ENCODE data around the gene ARHGEF16. TPM values are rescaled to one million over a fixed set of nuclear protein-coding genes. Genes with fewer than 3 reads are reported as not detected.

ARHGEF16 gene
- total RNA-seq, 2 donors from 2014 or later = 17.1 to 22.1 TPM

DNA sequence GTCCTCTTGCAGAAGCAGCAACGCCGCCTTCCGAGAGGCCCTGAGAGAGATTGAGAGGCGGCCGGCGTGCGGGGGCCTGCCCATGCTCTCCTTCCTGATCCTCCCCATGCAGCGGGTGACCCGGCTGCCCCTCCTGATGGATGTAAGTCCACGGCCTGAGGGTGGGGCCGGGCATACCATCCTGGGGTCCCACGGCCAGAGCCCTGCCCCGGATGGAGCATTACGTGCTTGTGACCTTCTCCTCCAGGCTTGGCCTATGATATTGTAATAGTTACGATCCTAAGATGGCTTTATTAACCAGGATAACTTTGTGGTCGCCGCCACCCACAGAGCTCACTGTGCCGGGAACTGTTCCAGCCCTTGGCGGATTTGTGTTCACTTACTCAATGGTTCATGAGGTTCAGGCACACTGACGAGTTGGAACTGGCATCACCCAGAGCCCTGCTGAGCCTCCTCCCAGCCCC lies 18.9 kb downstream of the ARHGEF16 start:
- no peaks in the 10 kb centered on the region for H3K4me1 ChIP-seq
- no peak for ATAC-seq
- H3K4me3 ChIP-seq = no peak overlapping the region
- H3K27ac ChIP-seq = no peak overlapping the region
- H3K9me3 ChIP-seq = no peaks in the 10 kb centered on the region
- 69 to 87% methylated on average over 5 to 20 of the region's 20 CpGs for WGBS, 2 donors
- intact Hi-C loops (cut with DNase I) = no loop called here
- TF ChIP-seq POLR2A (IDR thresholded peaks at IDR 0.05) = no peak
- TF ChIP-seq, protein P1, sequence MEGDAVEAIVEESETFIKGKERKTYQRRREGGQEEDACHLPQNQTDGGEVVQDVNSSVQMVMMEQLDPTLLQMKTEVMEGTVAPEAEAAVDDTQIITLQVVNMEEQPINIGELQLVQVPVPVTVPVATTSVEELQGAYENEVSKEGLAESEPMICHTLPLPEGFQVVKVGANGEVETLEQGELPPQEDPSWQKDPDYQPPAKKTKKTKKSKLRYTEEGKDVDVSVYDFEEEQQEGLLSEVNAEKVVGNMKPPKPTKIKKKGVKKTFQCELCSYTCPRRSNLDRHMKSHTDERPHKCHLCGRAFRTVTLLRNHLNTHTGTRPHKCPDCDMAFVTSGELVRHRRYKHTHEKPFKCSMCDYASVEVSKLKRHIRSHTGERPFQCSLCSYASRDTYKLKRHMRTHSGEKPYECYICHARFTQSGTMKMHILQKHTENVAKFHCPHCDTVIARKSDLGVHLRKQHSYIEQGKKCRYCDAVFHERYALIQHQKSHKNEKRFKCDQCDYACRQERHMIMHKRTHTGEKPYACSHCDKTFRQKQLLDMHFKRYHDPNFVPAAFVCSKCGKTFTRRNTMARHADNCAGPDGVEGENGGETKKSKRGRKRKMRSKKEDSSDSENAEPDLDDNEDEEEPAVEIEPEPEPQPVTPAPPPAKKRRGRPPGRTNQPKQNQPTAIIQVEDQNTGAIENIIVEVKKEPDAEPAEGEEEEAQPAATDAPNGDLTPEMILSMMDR (IDR thresholded peaks at IDR 0.05) = no peak
- DNase-seq = no peak
- no peaks in the 10 kb centered on the region for H3K27me3 ChIP-seq
- H3K36me3 ChIP-seq (replicated peaks in 1 of 2; ENCODE audit: insufficient read depth in 1 of 2, low read depth in 2 of 2) = peaks cover 0 to 3% of the 10 kb centered on the region in 2 donors

DNA sequence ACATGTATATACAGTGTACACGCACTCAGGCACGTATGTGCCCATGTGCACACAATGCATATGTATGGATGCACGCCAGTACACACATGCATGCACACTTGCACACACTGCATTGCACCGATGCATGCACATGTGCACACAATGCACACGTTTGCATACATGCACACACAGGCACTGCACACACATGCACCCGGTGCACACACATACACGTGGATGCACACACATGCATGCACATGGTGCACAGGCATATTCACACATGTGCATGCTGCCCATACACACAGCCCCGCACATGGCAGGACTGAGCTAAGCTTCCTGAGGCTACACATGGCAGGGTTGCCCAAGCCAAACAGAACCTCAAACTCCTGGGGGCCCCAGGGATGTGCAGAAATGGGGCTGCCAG lies 19.6 kb downstream of the ARHGEF16 start:
- Histone ChIP-seq H3K36me3 (replicated peaks in 1 of 2; ENCODE audit: insufficient read depth in 1 of 2, low read depth in 2 of 2) (peaks cover 0 to 3% of the 10 kb centered on the region in 2 donors), H3K4me1 (no peaks in the 10 kb centered on the region), H3K27me3 (no peaks in the 10 kb centered on the region), H3K4me3 (no peak overlapping the region), H3K27ac (no peak overlapping the region), H3K9me3 (no peaks in the 10 kb centered on the region)
- ATAC-seq (no peak), DNase-seq (no peak)
- WGBS, 2 donors = 90 to 100% methylated on average over 3 to 8 of the region's 8 CpGs
- TF ChIP-seq, protein P1 (IDR thresholded peaks at IDR 0.05) = no peak
- no peak for TF ChIP-seq POLR2A (IDR thresholded peaks at IDR 0.05)
- intact Hi-C loops (cut with DNase I) = no loop called here

DNA sequence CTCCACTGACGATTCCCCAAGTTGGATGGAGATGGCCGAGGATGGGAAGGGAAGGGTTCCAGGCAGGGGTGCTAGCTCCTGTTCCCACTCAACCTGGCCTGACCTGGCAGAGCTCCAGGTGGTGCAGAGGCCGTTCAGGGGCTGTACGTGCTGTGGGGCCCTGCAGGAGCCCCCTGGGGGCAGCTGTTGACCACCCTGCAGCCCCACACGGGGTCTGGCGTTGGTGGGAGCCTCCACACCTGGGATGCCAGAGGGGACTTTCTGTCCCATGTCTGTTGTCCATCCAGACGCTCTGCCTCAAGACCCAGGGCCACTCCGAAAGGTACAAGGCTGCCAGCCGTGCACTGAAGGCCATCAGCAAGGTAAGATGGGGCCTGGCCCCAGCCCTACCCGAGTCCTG lies 20.0 kb downstream of the ARHGEF16 start:
- peaks cover 0 to 3% of the 10 kb centered on the region in 2 donors for H3K36me3 ChIP-seq (replicated peaks in 1 of 2; ENCODE audit: insufficient read depth in 1 of 2, low read depth in 2 of 2)
- ATAC-seq = no peak
- TF ChIP-seq, protein P1 (IDR thresholded peaks at IDR 0.05) = no peak
- TF ChIP-seq POLR2A (IDR thresholded peaks at IDR 0.05) = no peak
- H3K4me1 ChIP-seq = no peaks in the 10 kb centered on the region
- H3K27ac ChIP-seq = no peak overlapping the region
- WGBS, 2 donors = 74 to 76% methylated on average over 10 of the region's 10 CpGs
- no peak for DNase-seq
- H3K4me3 ChIP-seq = no peak overlapping the region
- H3K27me3 ChIP-seq = no peaks in the 10 kb centered on the region
- H3K9me3 ChIP-seq = no peaks in the 10 kb centered on the region
- intact Hi-C loops (cut with DNase I) = no loop called here

DNA sequence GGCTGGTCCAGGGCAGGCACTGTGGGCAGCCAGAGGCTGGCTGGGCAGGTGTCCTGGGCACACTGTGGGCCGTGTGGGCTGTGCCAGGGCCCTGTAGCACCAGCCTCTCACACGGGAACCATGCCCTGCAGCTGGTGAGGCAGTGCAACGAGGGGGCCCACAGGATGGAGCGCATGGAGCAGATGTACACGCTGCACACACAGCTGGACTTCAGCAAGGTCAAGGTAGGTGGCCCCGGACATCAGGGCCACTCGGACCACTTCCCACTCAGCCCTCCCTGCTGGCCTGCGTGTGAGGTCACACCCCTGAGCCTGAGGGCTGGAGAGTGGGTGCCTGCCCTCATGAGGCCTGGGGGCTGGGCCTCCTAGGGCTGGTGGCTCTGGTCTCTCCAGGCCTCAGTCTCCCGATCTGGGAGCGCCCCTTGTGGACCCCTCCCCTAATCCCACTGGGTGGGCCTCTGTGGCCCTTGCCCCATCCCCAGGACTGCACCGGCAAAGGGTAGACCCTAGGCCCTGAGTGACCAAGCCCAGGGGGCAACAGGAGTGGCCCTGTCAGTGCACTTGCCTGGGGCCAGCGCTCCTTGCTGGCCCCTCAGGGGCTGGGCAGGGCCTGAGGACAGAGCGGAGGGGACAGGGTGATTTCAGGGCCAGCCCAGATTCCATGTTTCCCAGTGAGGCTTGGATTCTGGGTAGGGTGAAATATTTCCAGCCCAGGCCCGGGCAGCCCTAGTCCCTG lies 21.5 kb downstream of the ARHGEF16 start:
- Histone ChIP-seq H3K36me3 (replicated peaks in 1 of 2; ENCODE audit: insufficient read depth in 1 of 2, low read depth in 2 of 2) (peaks cover 0 to 3% of the 10 kb centered on the region in 2 donors), H3K4me1 (no peaks in the 10 kb centered on the region), H3K4me3 (no peak overlapping the region), H3K9me3 (no peaks in the 10 kb centered on the region), H3K27me3 (no peaks in the 10 kb centered on the region), H3K27ac (no peak overlapping the region)
- ATAC-seq = no peak
- WGBS, 2 donors = 91% methylated on average over 12 of the region's 14 CpGs; no CpG with 5 or more reads in 1 of the 2 donors
- TF ChIP-seq, protein P1 (IDR thresholded peaks at IDR 0.05) = no peak
- TF ChIP-seq POLR2A (IDR thresholded peaks at IDR 0.05) = no peak
- intact Hi-C loops (cut with DNase I) = no loop called here
- DNase-seq = no peak

DNA sequence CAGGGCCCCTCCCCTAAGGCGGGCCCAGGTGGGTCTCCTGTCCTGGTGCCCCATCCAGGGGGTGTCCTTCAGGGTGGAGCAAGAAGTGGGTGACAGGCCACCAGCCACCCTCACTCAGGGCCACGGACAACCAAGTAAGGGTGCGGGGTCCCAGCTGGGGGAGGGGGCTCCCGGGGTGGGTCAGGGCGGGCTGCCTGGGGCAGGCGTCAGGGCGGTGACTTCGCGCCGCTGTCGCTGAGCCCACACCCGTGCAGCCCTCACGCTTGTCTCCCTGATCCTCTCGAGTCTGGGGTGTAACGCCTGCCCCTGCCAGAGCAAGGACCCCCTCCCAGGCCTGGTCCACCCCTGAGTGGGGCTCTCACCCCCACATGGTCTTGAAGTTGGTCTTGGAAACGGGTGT lies 22.2 kb downstream of the ARHGEF16 start:
- Histone ChIP-seq H3K27me3 (no peaks in the 10 kb centered on the region), H3K4me3 (no peak overlapping the region), H3K36me3 (replicated peaks in 1 of 2; ENCODE audit: insufficient read depth in 1 of 2, low read depth in 2 of 2) (peaks cover 0 to 3% of the 10 kb centered on the region in 2 donors), H3K27ac (no peak overlapping the region), H3K9me3 (no peaks in the 10 kb centered on the region), H3K4me1 (no peaks in the 10 kb centered on the region)
- no peak for ATAC-seq
- TF ChIP-seq, protein P1 (IDR thresholded peaks at IDR 0.05) = no peak
- no peak for TF ChIP-seq POLR2A (IDR thresholded peaks at IDR 0.05)
- DNase-seq = no peak
- intact Hi-C loops (cut with DNase I) = no loop called here
- WGBS, 2 donors = 75 to 91% methylated on average over 5 to 14 of the region's 16 CpGs

All from body of pancreas (tissue), 4 donors.